ENCODE data around the gene IRGQ.

DNA sequence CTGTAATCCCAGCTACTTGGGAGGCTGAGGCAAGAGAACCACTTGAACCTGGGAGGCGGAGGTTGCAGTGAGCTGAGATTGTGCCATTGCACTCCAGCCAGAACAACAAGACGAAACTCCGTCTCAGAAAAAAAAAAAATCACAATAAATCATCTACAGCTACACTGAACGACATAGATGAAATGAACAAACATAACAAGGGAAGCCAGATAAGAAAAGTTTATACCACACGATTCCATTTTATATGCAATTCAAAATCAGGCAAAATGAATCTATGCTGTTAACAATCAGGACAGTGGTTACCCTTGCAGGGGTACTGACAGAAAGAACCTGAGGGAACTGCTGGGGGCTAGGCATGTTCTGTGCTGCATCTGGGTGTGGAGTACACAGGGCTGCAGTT is 26.3 kb downstream of the IRGQ start:
- TF ChIP-seq POLR2A (IDR thresholded peaks at IDR 0.05; ENCODE audit: low read depth, low read length) (no peak), POLR2AphosphoS5 (IDR thresholded peaks at IDR 0.05; ENCODE audit: low read depth, low read length) (no peak), TAF1 (IDR thresholded peaks at IDR 0.05; ENCODE audit: low read depth, low read length) (no peak)

All from GM12891 (cell line).